AG04449 (cell line): ENCODE data around the gene ASH1L.
A peak's percentile ranks its signal among the peaks of the same experiment; 100 is the strongest.

Source experiments
- CTCF ChIA-PET: fragments of 350-600 bp; formaldehyde crosslinking; extraction: SDS; loops from one replicate; lab custom pipeline; 2021; ENCODE audit warnings: antibody characterized with exemption; lab: Yijun Ruan, JAX
- POLR2A ChIA-PET: fragments of 400-600, 350-600 bp; formaldehyde crosslinking; extraction: SDS; loops from one replicate; lab custom pipeline; 2020; ENCODE audit warnings: antibody characterized with exemption, inconsistent platforms; lab: Yijun Ruan, JAX
- DNase-seq: peaks from one replicate; pipeline ENCODE4 v3.0.0-alpha.2; 2010; ENCODE audit warnings: low read depth, low spot score
- H3K4me3 ChIP-seq: 2 replicates; pipeline ENCODE4 v1.5.1; 2011; ENCODE audit warnings: low read depth, mild to moderate bottlenecking, control low read depth, low read length
- TF ChIP-seq, protein P1 (sequence below): IDR thresholded peaks from one replicate; pipeline ENCODE4 v1.5.1; 2011; ENCODE audit warnings: mild to moderate bottlenecking, moderate library complexity, low read length, control low read depth, inconsistent platforms; ENCODE audit not compliant: insufficient read depth; ENCODE audit errors: missing control alignments

The ASH1L gene

GRCh38 chr1:155466996-155467395 is 95.6 kb downstream of the ASH1L start:
- TF ChIP-seq, protein P1, sequence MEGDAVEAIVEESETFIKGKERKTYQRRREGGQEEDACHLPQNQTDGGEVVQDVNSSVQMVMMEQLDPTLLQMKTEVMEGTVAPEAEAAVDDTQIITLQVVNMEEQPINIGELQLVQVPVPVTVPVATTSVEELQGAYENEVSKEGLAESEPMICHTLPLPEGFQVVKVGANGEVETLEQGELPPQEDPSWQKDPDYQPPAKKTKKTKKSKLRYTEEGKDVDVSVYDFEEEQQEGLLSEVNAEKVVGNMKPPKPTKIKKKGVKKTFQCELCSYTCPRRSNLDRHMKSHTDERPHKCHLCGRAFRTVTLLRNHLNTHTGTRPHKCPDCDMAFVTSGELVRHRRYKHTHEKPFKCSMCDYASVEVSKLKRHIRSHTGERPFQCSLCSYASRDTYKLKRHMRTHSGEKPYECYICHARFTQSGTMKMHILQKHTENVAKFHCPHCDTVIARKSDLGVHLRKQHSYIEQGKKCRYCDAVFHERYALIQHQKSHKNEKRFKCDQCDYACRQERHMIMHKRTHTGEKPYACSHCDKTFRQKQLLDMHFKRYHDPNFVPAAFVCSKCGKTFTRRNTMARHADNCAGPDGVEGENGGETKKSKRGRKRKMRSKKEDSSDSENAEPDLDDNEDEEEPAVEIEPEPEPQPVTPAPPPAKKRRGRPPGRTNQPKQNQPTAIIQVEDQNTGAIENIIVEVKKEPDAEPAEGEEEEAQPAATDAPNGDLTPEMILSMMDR = no peak
- H3K4me3 ChIP-seq = no peak overlapping the region
- CTCF ChIA-PET = interaction anchor here (1.2 kb wide), 1 partner anchor 34 kb away, joined by 3 read pairs; no protein-coding TSS in a partner anchor
- DNase-seq = peak; percentile 63
- POLR2A ChIA-PET = interaction anchor here (0.6 kb wide), 1 partner anchor 62 kb away, joined by 4 read pairs; no protein-coding TSS in a partner anchor

DNA sequence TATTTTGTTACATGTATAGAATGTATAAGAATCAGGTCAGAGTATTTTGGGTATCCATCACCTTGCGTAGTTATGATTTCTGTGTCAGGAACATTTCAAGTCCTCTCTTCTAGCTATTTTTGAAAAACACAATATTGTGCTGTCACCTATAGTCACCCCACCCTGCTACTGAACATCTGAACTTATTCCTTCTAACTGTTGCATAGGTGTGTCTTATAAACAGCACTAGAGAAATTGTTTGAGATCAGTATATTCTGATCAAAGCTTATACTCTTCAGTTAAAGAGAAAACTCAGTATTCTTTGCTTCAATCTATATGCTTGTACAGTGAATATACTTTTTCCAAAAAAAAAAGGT is 96.0 kb downstream of the ASH1L start:
- no peak overlapping the region for H3K4me3 ChIP-seq
- DNase-seq = no peak
- ChIA-PET POLR2A (interaction anchor here (0.6 kb wide), 1 partner anchor 63 kb away, joined by 4 read pairs; no protein-coding TSS in a partner anchor), CTCF (interaction anchor here (1.0 to 1.2 kb wide), 2 partner anchors 34 to 37 kb away, joined by 3 read pairs; no protein-coding TSS in a partner anchor)
- TF ChIP-seq, protein P1 = no peak

- ChIA-PET CTCF (no interaction called here), POLR2A (interaction anchor here (0.7 kb wide), 1 partner anchor 9 kb away, joined by 3 read pairs; no protein-coding TSS in a partner anchor)
- peak; percentile 79 for DNase-seq
- H3K4me3 ChIP-seq = no peak overlapping the region
- TF ChIP-seq, protein P1 = no peak
Measured at GRCh38 chr1:155463865-155464650, 98.5 kb downstream of the ASH1L start.

DNA sequence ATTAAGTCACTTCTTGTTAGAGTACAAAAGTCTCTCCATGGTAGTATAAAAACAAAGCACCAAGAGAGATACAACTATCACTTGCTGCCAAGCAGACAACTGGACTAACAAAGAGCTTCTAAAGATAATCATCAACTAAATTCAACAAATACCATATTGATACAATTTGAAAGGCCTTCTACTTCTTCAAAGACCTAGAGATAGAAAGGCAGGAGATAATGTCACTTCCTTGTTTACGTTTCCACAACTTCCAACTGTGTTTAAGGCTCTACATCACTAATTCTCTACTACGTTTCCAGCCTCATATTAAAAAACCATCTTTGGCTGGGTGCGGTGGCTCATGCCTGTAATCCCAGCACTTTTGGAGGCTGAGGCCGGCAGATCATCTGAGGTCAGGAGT is 104.5 kb downstream of the ASH1L start:
- CTCF ChIA-PET = no interaction called here
- POLR2A ChIA-PET = no interaction called here

GRCh38 chr1:155457266-155457665 is 105.3 kb downstream of the ASH1L start:
- POLR2A ChIA-PET = no interaction called here
- no peak overlapping the region for H3K4me3 ChIP-seq
- TF ChIP-seq, protein P1 = no peak
- no peak for DNase-seq
- CTCF ChIA-PET = no interaction called here

More for the DNA sequence above, 104.5 kb downstream of the ASH1L start:
- TF ChIP-seq, protein P1 = no peak
- DNase-seq = no peak
- H3K4me3 ChIP-seq = no peak overlapping the region

- ChIA-PET POLR2A (interaction anchor here (0.6 kb wide), 1 partner anchor 94 kb away, joined by 3 read pairs; no protein-coding TSS in a partner anchor), CTCF (interaction anchor here (1.0 kb wide), 1 partner anchor 17 kb away, joined by 3 read pairs; no protein-coding TSS in a partner anchor)
- TF ChIP-seq, protein P1 = no peak
- DNase-seq = no peak
- no peak overlapping the region for H3K4me3 ChIP-seq
Measured at GRCh38 chr1:155455588-155456195, 106.9 kb downstream of the ASH1L start.
